ENCODE data around the gene PTPN3.

DNA sequence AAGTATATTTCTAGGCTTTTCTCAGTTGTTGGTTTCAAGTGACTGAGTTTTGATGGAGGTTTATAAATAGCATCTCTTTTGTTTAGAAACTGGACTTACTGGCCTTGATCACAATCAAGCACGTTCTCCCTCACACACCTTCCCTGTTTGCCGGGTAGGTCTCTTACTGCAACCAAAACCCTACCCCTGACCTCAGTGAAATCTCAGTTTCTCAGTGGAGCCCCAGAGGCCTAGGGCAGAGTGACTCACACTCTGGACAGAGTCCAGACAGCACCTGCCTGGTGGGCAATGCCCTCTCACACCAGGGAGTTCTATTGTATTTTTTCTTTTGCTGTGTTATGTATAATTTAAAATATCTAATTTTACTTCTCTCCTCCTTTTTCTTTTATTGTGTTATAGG lies 128.8 kb downstream of the PTPN3 start:
- TF ChIP-seq POLR2A (IDR thresholded peaks at IDR 0.05; ENCODE audit: low read length), result no peak
- no peak for TF ChIP-seq GATA1 (IDR thresholded peaks at IDR 0.05; ENCODE audit: low read depth, low read length)

Data from erythroblast (primary cell).